Aorta (tissue), 5 donors: ENCODE data around the gene PLPPR5. TPM values are rescaled to one million over a fixed set of nuclear protein-coding genes. Genes with fewer than 3 reads are reported as not detected.

Experiments
- ATAC-seq: fragments of 200-7000 bp; cut with Tn5 transposase; one replicate; pipeline ENCODE4 v1.9.1; 2022; ENCODE audit warnings: moderate library complexity; ENCODE audit not compliant: low FRiP score
- DNase-seq, 2 donors: peaks; one replicate each; pipeline ENCODE4 v3.0.0-alpha.2; 2020
- H3K27ac ChIP-seq, 2 donors: one replicate each; pipeline ENCODE4 v1.5.1; 2013; ENCODE audit warnings: low read length in 2 of 2, mild to moderate bottlenecking in 2 of 2, moderate library complexity in 2 of 2, control low read depth in 1 of 2, inconsistent platforms in 1 of 2, low read depth in 1 of 2
- H3K27me3 ChIP-seq, 2 donors: one replicate each; pipeline ENCODE4 v1.6.1; 2013; ENCODE audit warnings: control low read depth in 1 of 2, low read length in 1 of 2, mild to moderate bottlenecking in 1 of 2, moderate library complexity in 1 of 2; ENCODE audit not compliant: insufficient read depth in 2 of 2, control insufficient read depth in 1 of 2
- H3K36me3 ChIP-seq, 2 donors: one replicate each; pipeline ENCODE4 v1.6.1; 2013; ENCODE audit warnings: control low read depth in 1 of 2, low read length in 1 of 2, mild to moderate bottlenecking in 1 of 2; ENCODE audit not compliant: insufficient read depth in 2 of 2, control insufficient read depth in 1 of 2
- H3K4me1 ChIP-seq, 2 donors: one replicate each; pipeline ENCODE4 v1.6.1; 2013; ENCODE audit warnings: low read length in 2 of 2, control low read depth in 1 of 2, mild to moderate bottlenecking in 1 of 2, moderate library complexity in 1 of 2; ENCODE audit not compliant: insufficient read depth in 2 of 2, control insufficient read depth in 1 of 2
- H3K4me3 ChIP-seq, 2 donors: one replicate each; pipeline ENCODE4 v1.5.1; 2013; ENCODE audit warnings: low read length in 2 of 2, control low read depth in 1 of 2, mild to moderate bottlenecking in 1 of 2
- H3K9me3 ChIP-seq: one replicate; pipeline ENCODE4 v1.6.1; 2013; ENCODE audit warnings: mild to moderate bottlenecking, low read length; ENCODE audit not compliant: control insufficient read depth
- WGBS, 2 donors: extraction: QIAGEN DNeasy Blood & Tissue Kit; methylation state at CpG; one replicate each; pipeline ENCODE4 v1.1.7; 2013; 5-methylcytosine and 5-hydroxymethylcytosine counted together
- intact Hi-C, 2 donors: fragments of 100-400 bp; cut with DNase I; formaldehyde crosslinking; loops; one replicate each; pipeline versions ENCODE4 v1.14.2 to v1.15.0; 2022
- polyA plus RNA-seq, 2 donors: library from polyadenylated mRNA; stranded (reverse); fragments of 200-250 nt; gene quantifications; one replicate each; pipeline ENCODE4 v1.2.3, GENCODE V29; 2013
- total RNA-seq, 2 donors: library from RNA; stranded (reverse); fragmentation: NEBNext Ultra II Directional; extraction: Animal tissue kit (Norgen Biotek cat#: 25700); gene quantifications; one replicate each; pipeline ENCODE4 v1.2.1, GENCODE V29; 2021
- donor health status: healthy with polysubstance abuse.
- donor health status: Bipolar disorder and iron deficiency.
- donor health status: DM: no; HTN: no; CAD: no.
- donor health status: DM: no; HTN: no; CAD: no.
- donor health status: DM: yes; HTN: yes; CAD: no.

PLPPR5 gene
- total and polyA plus RNA-seq, 4 donors: not detected

DNA sequence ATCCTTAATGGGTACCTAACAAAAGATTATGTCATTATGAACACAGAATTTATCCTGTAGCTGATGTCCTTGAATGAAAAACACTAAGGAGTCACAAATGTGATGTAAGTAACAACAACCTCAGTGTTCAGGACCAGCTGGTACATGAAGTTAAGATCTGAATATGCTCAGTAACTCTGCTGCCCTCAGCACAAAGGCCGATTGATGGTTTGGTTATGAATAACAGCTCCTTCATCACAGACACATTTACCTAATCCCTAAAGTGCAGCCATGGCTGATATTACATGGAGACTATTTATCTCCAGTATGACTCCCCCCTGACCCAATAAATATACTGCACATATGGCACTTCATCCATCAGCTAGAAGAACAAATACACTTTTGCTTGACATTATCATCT is 75.2 kb downstream of the PLPPR5 start:
- intact Hi-C loops: no loop called here
- DNase-seq: no peak
- no peaks in the 10 kb centered on the region for H3K9me3 ChIP-seq
- no peaks in the 10 kb centered on the region for H3K4me1 ChIP-seq
- WGBS, 2 donors: 23 to 24% methylated on average over 1 of the region's 1 CpG
- H3K4me3 ChIP-seq: no peak overlapping the region
- H3K36me3 ChIP-seq: no peaks in the 10 kb centered on the region
- H3K27me3 ChIP-seq: peaks cover 0 to 2% of the 10 kb centered on the region in 2 donors
- H3K27ac ChIP-seq: no peak overlapping the region
- ATAC-seq: no peak

DNA sequence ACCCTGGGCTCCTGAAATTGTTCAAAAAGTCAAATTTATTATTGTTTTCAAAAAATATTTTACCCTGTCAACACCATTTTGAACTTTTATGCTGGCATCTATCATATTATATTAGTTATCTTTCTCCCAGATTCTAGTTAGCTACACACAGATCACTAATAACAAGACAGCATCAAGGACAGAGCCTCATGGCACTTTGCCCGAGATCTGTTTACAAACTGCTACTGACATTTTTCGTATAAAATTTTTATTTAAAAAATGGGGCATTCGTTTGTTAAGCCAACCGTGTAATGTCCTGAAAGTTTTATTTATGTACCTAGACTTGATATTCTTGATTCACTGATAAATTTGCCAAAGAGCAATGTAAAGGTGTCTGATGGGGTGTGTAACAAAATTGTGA is 78.1 kb downstream of the PLPPR5 start:
- 64 to 75% methylated on average over 4 of the region's 4 CpGs for WGBS, 2 donors
- Histone ChIP-seq H3K27ac (no peak overlapping the region), H3K36me3 (no peaks in the 10 kb centered on the region), H3K27me3 (peaks cover 0 to 2% of the 10 kb centered on the region in 2 donors), H3K9me3 (no peaks in the 10 kb centered on the region), H3K4me1 (no peaks in the 10 kb centered on the region), H3K4me3 (no peak overlapping the region)
- intact Hi-C loops: no loop called here
- ATAC-seq: no peak
- DNase-seq: no peak

DNA sequence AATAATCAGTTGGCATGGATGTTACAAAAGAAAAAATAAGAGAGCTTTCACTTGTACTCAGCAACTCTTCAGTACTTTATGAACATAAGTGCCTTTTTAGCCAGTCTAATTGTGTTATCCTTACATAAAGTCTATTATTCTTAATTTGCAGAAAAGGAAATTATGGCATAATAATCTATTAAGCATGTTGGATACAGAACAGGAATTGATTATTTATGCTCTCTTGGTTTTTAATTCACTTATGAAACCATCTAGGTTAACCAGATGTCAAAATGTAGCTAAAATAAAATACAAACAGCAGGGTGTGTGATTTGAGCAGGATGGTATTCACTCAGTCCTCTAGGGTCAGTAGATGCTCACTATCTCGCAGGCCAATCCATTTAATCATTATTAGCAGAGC is 79.7 kb downstream of the PLPPR5 start:
- no peak for DNase-seq
- WGBS, 2 donors: 54 to 74% methylated on average over 1 of the region's 1 CpG
- intact Hi-C loops: no loop called here
- H3K4me3 ChIP-seq: no peak overlapping the region
- H3K9me3 ChIP-seq: no peaks in the 10 kb centered on the region
- no peaks in the 10 kb centered on the region for H3K4me1 ChIP-seq
- no peak overlapping the region for H3K27ac ChIP-seq
- no peaks in the 10 kb centered on the region for H3K36me3 ChIP-seq
- ATAC-seq: no peak
- peaks cover 0 to 2% of the 10 kb centered on the region in 2 donors for H3K27me3 ChIP-seq

DNA sequence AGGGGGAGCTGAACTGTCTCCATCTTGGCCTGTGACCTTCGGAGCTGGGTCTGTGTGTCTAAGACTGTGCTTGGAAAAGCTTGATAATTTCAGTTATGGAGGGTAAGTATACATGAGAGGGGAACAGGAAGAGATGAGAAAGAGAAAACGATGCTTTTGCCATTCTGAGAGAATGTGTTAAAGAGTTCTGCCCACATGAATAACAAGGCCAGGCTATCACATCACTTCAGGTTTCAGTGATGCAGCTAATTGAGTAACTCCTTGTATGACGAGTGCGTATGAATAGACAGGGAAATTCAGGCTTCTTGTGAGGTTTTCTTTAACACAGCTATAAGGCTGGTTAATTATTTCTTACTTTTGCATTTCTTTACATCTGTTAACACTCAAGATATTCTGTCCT is 81.0 kb downstream of the PLPPR5 start:
- Histone ChIP-seq H3K9me3 (no peaks in the 10 kb centered on the region), H3K36me3 (no peaks in the 10 kb centered on the region), H3K27me3 (peaks cover 0 to 2% of the 10 kb centered on the region in 2 donors), H3K27ac (no peak overlapping the region), H3K4me1 (no peaks in the 10 kb centered on the region), H3K4me3 (no peak overlapping the region)
- DNase-seq: no peak
- intact Hi-C loops: no loop called here
- 78 to 87% methylated on average over 4 of the region's 4 CpGs for WGBS, 2 donors
- no peak for ATAC-seq

DNA sequence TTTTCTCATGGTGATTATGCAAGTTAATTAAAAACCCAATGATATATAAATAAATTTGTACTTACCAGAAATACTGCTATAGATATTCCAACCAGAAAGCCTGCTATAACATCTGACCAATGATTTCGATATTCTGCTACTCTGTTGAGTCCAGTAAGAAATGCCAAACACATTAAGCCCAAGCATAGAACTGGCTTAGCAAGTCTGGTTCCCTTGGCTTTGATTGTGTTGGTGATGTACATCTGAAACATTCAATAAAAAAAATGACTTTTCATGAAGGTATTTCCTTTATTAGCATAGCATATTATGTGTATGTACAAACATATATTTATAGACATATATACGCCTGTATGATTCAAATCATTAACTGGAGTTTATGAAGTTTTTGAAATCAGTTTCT is 82.8 kb downstream of the PLPPR5 start:
- DNase-seq: no peak
- no peak overlapping the region for H3K27ac ChIP-seq
- WGBS, 2 donors: 84 to 90% methylated on average over 2 of the region's 2 CpGs
- H3K27me3 ChIP-seq: peaks cover 0 to 2% of the 10 kb centered on the region in 2 donors
- H3K36me3 ChIP-seq: no peaks in the 10 kb centered on the region
- H3K4me3 ChIP-seq: no peak overlapping the region
- H3K4me1 ChIP-seq: no peaks in the 10 kb centered on the region
- intact Hi-C loops: no loop called here
- ATAC-seq: no peak
- H3K9me3 ChIP-seq: no peaks in the 10 kb centered on the region

DNA sequence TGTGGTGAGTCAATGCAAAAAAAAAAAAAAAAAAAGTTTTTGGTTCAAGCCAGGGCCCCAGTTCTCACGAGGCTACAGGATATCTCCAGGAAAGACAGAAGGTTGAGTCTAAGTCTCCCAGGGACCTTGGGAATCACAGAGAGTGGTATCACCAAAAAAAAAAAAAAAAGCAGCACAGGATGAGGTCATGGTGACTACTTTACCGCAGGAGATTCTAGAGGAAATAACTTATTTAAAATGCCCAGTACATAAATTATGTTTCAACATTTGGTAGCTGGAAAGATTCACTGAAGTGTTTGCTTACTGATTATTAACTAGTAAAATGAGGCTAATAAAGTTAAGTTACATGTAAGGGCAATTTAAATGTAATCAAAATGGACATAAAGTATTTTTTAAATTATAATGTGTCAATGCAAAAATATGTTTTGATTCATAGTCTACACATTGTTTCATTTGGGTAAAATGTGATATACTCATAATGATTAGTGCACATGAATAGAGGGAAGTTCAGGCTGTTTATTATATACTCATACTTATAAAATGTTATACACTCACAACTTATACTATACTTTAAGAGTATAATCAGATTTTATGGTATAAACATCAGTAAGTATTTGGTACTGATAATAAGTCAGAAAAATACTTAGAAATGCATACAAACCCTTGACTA is 84.1 kb downstream of the PLPPR5 start:
- no peaks in the 10 kb centered on the region for H3K9me3 ChIP-seq
- intact Hi-C loops: no loop called here
- no peak overlapping the region for H3K27ac ChIP-seq
- no peak for ATAC-seq
- no peaks in the 10 kb centered on the region for H3K4me1 ChIP-seq
- WGBS, 2 donors: 13 to 22% methylated on average over 2 of the region's 2 CpGs
- no peak for DNase-seq
- no peaks in the 10 kb centered on the region for H3K36me3 ChIP-seq
- no peak overlapping the region for H3K4me3 ChIP-seq
- H3K27me3 ChIP-seq: peaks cover 0 to 2% of the 10 kb centered on the region in 2 donors

DNA sequence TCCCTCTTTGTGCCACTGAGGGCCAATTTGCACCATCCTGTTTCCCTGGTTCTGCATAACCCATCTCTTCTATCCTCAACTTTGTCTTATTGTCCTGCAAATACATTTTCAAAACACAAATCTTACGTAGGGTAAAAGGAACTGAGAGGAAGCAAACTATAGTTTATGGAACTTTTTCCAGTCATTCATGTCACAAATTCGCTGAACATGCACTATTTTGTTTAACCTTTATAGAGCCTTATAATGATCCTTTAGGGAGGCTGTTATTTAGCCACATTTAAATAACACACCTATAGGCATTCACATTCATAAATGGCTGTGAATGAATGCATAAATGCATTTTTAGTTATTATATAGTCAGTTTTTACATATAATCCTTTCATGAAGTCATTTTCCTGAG is 85.0 kb downstream of the PLPPR5 start:
- DNase-seq (no peak), ATAC-seq (no peak)
- WGBS, 2 donors: 80 to 83% methylated on average over 2 of the region's 2 CpGs
- Histone ChIP-seq H3K4me3 (no peak overlapping the region), H3K27me3 (peaks cover 0 to 2% of the 10 kb centered on the region in 2 donors), H3K27ac (no peak overlapping the region), H3K4me1 (no peaks in the 10 kb centered on the region), H3K9me3 (no peaks in the 10 kb centered on the region), H3K36me3 (no peaks in the 10 kb centered on the region)
- intact Hi-C loops: no loop called here

DNA sequence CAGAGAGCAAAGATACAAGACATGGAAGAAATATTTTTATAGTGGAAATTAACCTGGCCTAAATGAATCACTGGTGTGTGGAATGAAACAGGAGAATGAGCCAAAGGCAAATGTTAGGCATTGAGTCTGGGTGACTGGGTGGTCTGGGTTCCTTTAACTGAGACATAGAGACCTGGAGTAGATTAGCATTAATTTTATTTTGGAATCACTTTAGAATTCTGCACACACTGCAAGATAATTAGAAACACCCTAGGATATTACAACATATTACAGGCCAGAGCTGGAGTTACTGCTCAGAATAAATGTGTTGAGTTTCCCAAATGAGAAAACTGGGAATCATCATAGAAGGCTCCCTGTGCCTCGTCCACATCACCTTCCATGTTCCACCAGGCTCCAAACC is 85.5 kb downstream of the PLPPR5 start:
- no peak for DNase-seq
- no peaks in the 10 kb centered on the region for H3K36me3 ChIP-seq
- H3K9me3 ChIP-seq: no peaks in the 10 kb centered on the region
- intact Hi-C loops: no loop called here
- no peaks in the 10 kb centered on the region for H3K4me1 ChIP-seq
- H3K27me3 ChIP-seq: no peaks in the 10 kb centered on the region
- no peak overlapping the region for H3K27ac ChIP-seq
- WGBS, 2 donors: 66 to 78% methylated on average over 1 of the region's 1 CpG
- ATAC-seq: no peak
- H3K4me3 ChIP-seq: no peak overlapping the region

DNA sequence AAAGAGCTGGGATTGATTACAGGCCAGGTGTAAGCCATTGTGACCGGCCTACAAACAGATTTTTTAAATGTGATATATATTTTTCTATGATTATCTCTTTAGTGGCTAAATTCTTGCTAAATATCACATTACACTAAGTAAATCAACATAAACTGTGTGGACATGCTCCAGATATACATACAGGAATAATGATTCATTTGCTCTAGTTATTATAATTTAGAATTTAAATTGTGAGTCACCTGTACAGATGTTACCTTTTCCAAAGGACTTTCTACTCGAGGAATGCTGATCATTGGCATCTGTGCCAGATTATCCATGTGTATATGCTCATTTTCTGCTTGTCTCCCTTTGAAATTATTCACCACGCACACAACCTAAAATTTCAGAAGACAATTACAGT is 90.1 kb downstream of the PLPPR5 start:
- ATAC-seq (no peak), DNase-seq (no peak)
- intact Hi-C loops: no loop called here
- no peaks in the 10 kb centered on the region for H3K27me3 ChIP-seq
- H3K9me3 ChIP-seq: no peaks in the 10 kb centered on the region
- H3K36me3 ChIP-seq: no peaks in the 10 kb centered on the region
- no peaks in the 10 kb centered on the region for H3K4me1 ChIP-seq
- H3K4me3 ChIP-seq: no peak overlapping the region
- no peak overlapping the region for H3K27ac ChIP-seq
- 66 to 70% methylated on average over 3 of the region's 3 CpGs for WGBS, 2 donors
